ENCODE data around the gene KCNK5.

The KCNK5 gene

DNA sequence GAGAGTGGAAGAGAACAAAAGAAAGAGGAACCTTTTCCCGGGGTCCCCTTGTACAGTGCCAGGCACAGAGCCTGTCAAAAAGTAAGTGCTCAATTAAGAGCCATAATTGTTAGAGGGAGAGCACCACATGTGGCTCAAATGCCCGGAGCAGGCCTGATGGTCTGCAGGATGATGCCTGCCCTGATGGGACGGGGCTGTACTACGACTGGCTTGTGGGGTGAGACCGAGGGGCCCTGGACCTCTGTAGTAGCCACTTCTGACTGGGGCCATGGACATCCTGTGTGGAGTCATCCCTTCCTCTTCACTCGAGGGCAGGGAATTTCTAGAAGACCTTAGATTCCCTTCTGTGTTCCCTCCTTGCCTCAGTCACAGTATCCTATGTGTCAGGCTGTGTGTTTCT, 47.9 kb downstream of the KCNK5 start:
- no peaks in the 10 kb centered on the region for H4K20me1 ChIP-seq
- no peak overlapping the region for H3K27ac ChIP-seq
- peaks cover 14 to 23% (median 20%) of the 10 kb centered on the region in 11 experiments for H3K9me3 ChIP-seq (replicated peaks in 1 of 11)
- H3K27me3 ChIP-seq, result no peaks in the 10 kb centered on the region
- no peaks in the 10 kb centered on the region for H3K36me3 ChIP-seq
- no peak overlapping the region for H3K9ac ChIP-seq
- no peaks in the 10 kb centered on the region for H3K4me1 ChIP-seq
- H3K4me2 ChIP-seq, result no peak overlapping the region
- TF ChIP-seq Cebpa-rat (IDR thresholded peaks at IDR 0.05), result no peak
- H3K4me3 ChIP-seq, result no peak overlapping the region

- no peak for TF ChIP-seq Cebpa-rat (IDR thresholded peaks at IDR 0.05)
Measured at GRCh38 chr6:39178804-39179203, 50.5 kb downstream of the KCNK5 start.

GRCh38 chr6:39178235-39178634, 51.0 kb downstream of the KCNK5 start:
- no peak overlapping the region for H3K4me2 ChIP-seq
- no peaks in the 10 kb centered on the region for H3K36me3 ChIP-seq
- H3K9me3 ChIP-seq (replicated peaks in 1 of 11), result peaks cover 24 to 40% (median 30%) of the 10 kb centered on the region in 11 experiments
- TF ChIP-seq Cebpa-rat (IDR thresholded peaks at IDR 0.05), result no peak
- no peaks in the 10 kb centered on the region for H3K27me3 ChIP-seq
- H4K20me1 ChIP-seq, result no peaks in the 10 kb centered on the region
- H3K27ac ChIP-seq, result no peak overlapping the region
- H3K4me1 ChIP-seq, result peaks cover 0 to 8% (median 3%) of the 10 kb centered on the region in 10 experiments; a peak in 10 of 20 replicates
- no peak overlapping the region for H3K9ac ChIP-seq
- no peak overlapping the region for H3K4me3 ChIP-seq

More at GRCh38 chr6:39178804-39179203, 50.5 kb downstream of the KCNK5 start:
- Histone ChIP-seq H3K9ac (no peak overlapping the region), H3K27me3 (no peaks in the 10 kb centered on the region), H3K4me1 (peaks cover 0 to 2% (median under 1%) of the 10 kb centered on the region in 10 experiments; a peak in 9 of 20 replicates), H3K4me2 (no peak overlapping the region), H4K20me1 (no peaks in the 10 kb centered on the region), H3K36me3 (no peaks in the 10 kb centered on the region), H3K9me3 (replicated peaks in 1 of 11) (peaks cover 23 to 35% (median 30%) of the 10 kb centered on the region in 11 experiments), H3K27ac (no peak overlapping the region), H3K4me3 (no peak overlapping the region)

- no peak overlapping the region for H3K4me3 ChIP-seq
- H3K4me2 ChIP-seq, result no peak overlapping the region
- H3K27me3 ChIP-seq, result no peaks in the 10 kb centered on the region
- H3K9ac ChIP-seq, result no peak overlapping the region
- peaks cover 0 to 19% (median 6%) of the 10 kb centered on the region in 10 experiments; a peak in 10 of 20 replicates for H3K4me1 ChIP-seq
- no peaks in the 10 kb centered on the region for H3K36me3 ChIP-seq
- H3K9me3 ChIP-seq (replicated peaks in 1 of 11), result peaks cover 24 to 49% (median 32%) of the 10 kb centered on the region in 11 experiments
- no peak for TF ChIP-seq Cebpa-rat (IDR thresholded peaks at IDR 0.05)
- H4K20me1 ChIP-seq, result no peaks in the 10 kb centered on the region
- H3K27ac ChIP-seq, result no peak overlapping the region
Measured at GRCh38 chr6:39177130-39177529, 52.1 kb downstream of the KCNK5 start.

DNA sequence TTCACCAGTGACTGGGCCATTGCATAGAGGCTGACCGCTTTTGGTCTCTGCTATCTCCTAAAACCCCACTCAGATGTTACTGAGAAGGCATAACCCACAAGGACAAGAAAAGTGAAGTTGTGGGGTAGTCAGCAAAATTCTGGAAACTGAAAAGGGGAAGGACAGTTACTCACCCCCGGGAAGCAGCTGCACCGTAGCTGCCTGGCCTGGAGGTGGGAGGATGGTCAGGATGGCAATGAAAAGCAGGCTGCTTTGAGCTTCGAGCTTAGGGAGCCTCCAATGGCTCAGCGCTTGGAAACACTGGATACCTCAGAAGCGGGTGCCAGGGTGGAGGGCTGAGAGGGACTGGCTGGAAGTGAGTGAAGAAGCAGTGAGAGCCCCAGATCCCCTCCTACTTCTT, 56.0 kb downstream of the KCNK5 start:
- Histone ChIP-seq H3K9ac (no peak overlapping the region), H3K9me3 (replicated peaks in 1 of 11) (peaks cover 29 to 57% (median 42%) of the 10 kb centered on the region in 11 experiments), H3K27ac (peak overlapping the region in 2 of 11 experiments; percentile 24 to 51; a peak in 3 of 22 replicates), H3K4me2 (peak overlapping the region in 5 of 11 experiments; percentile 32 to 88 (median 71); a peak in 10 of 22 replicates), H3K27me3 (peaks cover 0 to 3% (median 0%) of the 10 kb centered on the region in 11 experiments; a peak in 1 of 22 replicates), H3K4me1 (peaks cover 0 to 20% (median 6%) of the 10 kb centered on the region in 10 experiments; a peak in 10 of 20 replicates), H3K36me3 (no peaks in the 10 kb centered on the region), H3K4me3 (no peak overlapping the region), H4K20me1 (no peaks in the 10 kb centered on the region)
- no peak for TF ChIP-seq Cebpa-rat (IDR thresholded peaks at IDR 0.05)

- H3K9ac ChIP-seq, result no peak overlapping the region
- peak overlapping the region in 4 of 11 experiments; percentile 60 to 88 (median 74); a peak in 8 of 22 replicates for H3K4me2 ChIP-seq
- H4K20me1 ChIP-seq, result no peaks in the 10 kb centered on the region
- no peaks in the 10 kb centered on the region for H3K36me3 ChIP-seq
- H3K4me1 ChIP-seq, result peaks cover 0 to 20% (median 6%) of the 10 kb centered on the region in 10 experiments; a peak in 10 of 20 replicates
- H3K27ac ChIP-seq, result 0 out of 22 replicates have a peak overlapping the region, but pooled peaks of 1 of the 11 experiments have one; percentile 24
- peaks cover 20 to 48% (median 33%) of the 10 kb centered on the region in 11 experiments for H3K9me3 ChIP-seq (replicated peaks in 1 of 11)
- TF ChIP-seq Cebpa-rat (IDR thresholded peaks at IDR 0.05), result no peak
- no peak overlapping the region for H3K4me3 ChIP-seq
- H3K27me3 ChIP-seq, result peaks cover 0 to 12% (median 0%) of the 10 kb centered on the region in 11 experiments; a peak in 2 of 22 replicates
Measured at GRCh38 chr6:39172377-39172757, 56.9 kb downstream of the KCNK5 start.

GRCh38 chr6:39171489-39172376, 57.5 kb downstream of the KCNK5 start:
- H3K4me3 ChIP-seq, result no peak overlapping the region
- peaks cover 0 to 20% (median 6%) of the 10 kb centered on the region in 10 experiments; a peak in 10 of 20 replicates for H3K4me1 ChIP-seq

GRCh38 chr6:39170860-39171259, 58.4 kb downstream of the KCNK5 start:
- Histone ChIP-seq H3K27me3 (peaks cover 0 to 12% (median 0%) of the 10 kb centered on the region in 11 experiments; a peak in 2 of 22 replicates), H4K20me1 (peaks cover 0 to 4% (median 0%) of the 10 kb centered on the region in 11 experiments; a peak in 1 of 22 replicates), H3K4me2 (no peak overlapping the region), H3K9ac (no peak overlapping the region), H3K4me3 (no peak overlapping the region), H3K9me3 (replicated peaks in 1 of 11) (peaks cover 12 to 41% (median 21%) of the 10 kb centered on the region in 11 experiments), H3K27ac (no peak overlapping the region), H3K4me1 (peaks cover 0 to 20% (median 8%) of the 10 kb centered on the region in 10 experiments; a peak in 11 of 20 replicates), H3K36me3 (no peaks in the 10 kb centered on the region)
- no peak for TF ChIP-seq Cebpa-rat (IDR thresholded peaks at IDR 0.05)

More at GRCh38 chr6:39171489-39172376, 57.5 kb downstream of the KCNK5 start:
- Histone ChIP-seq H3K9ac (no peak overlapping the region), H3K4me2 (peak overlapping the region in 1 of 11 experiments; percentile 71; a peak in 2 of 22 replicates), H4K20me1 (no peaks in the 10 kb centered on the region), H3K36me3 (no peaks in the 10 kb centered on the region), H3K9me3 (replicated peaks in 1 of 11) (peaks cover 14 to 42% (median 26%) of the 10 kb centered on the region in 11 experiments), H3K27me3 (peaks cover 0 to 12% (median 0%) of the 10 kb centered on the region in 11 experiments; a peak in 2 of 22 replicates), H3K27ac (no peak overlapping the region)
- TF ChIP-seq Cebpa-rat (IDR thresholded peaks at IDR 0.05), result no peak

DNA sequence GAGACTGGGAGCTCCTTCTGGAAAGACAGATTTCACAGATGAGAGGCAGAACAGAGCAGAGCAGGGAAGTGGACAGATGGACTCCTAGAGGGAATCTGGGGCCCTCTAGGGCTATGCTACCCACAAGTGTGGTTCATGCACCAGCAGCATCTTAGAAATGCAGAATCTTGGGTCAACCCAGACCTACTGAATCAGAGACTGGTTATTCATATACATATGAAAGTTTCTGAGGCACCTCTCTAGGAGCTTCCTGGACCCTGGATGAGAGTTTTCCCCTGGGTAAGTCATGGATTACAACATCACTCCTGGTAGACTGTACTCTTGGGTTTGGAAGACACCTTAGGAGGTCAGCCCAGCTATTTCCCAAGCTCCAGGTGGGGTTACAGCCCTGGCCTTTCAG, 58.9 kb downstream of the KCNK5 start:
- Histone ChIP-seq H3K4me3 (no peak overlapping the region), H4K20me1 (peaks cover 0 to 4% (median 0%) of the 10 kb centered on the region in 11 experiments; a peak in 1 of 22 replicates), H3K27me3 (peaks cover 0 to 12% (median 0%) of the 10 kb centered on the region in 11 experiments; a peak in 2 of 22 replicates), H3K27ac (no peak overlapping the region), H3K9ac (no peak overlapping the region), H3K4me1 (peaks cover 0 to 20% (median 8%) of the 10 kb centered on the region in 10 experiments; a peak in 11 of 20 replicates), H3K4me2 (no peak overlapping the region), H3K36me3 (no peaks in the 10 kb centered on the region), H3K9me3 (replicated peaks in 1 of 11) (peaks cover 9 to 36% (median 17%) of the 10 kb centered on the region in 11 experiments)
- TF ChIP-seq Cebpa-rat (IDR thresholded peaks at IDR 0.05), result no peak

Data from BLaER1 treated with 17β-estradiol and CSF1 and Interleukin-3, amounts not matched to agents 10 nM and 100 nM (cell line).